GM12878 (cell line): Measurements from ENCODE around the gene TLE2. TPM values are rescaled to one million over a fixed set of nuclear protein-coding genes. Genes with fewer than 3 reads are reported as not detected.

Experiments used
- BMI1 ChIP-seq: fragments of 450-650 bp; IDR thresholded peaks from 2 replicates; pipeline ENCODE4 v1.6.1; 2016; ENCODE audit warnings: mild to moderate bottlenecking, moderate library complexity, borderline replicate concordance
- DPF2 ChIP-seq: fragments of 450-650 bp; IDR thresholded peaks from 2 replicates; pipeline ENCODE4 v1.6.1; 2017; ENCODE audit warnings: mild to moderate bottlenecking
- EGR1 ChIP-seq, 2 experiments: IDR thresholded peaks; 1 replicate in 1 of 2; 2 replicates in 1 of 2; pipeline ENCODE4 v1.6.1; 2011 to 2012; ENCODE audit warnings: low read depth in 2 of 2, low read length in 2 of 2, borderline replicate concordance in 1 of 2, mild to moderate bottlenecking in 1 of 2, moderate library complexity in 1 of 2
- IRF4 ChIP-seq: IDR thresholded peaks from 2 replicates; pipeline ENCODE4 v1.6.1; 2011; ENCODE audit warnings: low read depth, low read length
- MTA3 ChIP-seq: IDR thresholded peaks from 2 replicates; pipeline ENCODE4 v1.6.1; 2012; ENCODE audit warnings: low read length, inconsistent platforms, borderline replicate concordance
- MYB ChIP-seq: fragments of 150-350 bp; IDR thresholded peaks from 2 replicates; pipeline ENCODE4 v1.6.1; 2014; ENCODE audit warnings: mild to moderate bottlenecking, low read depth, low read length, borderline replicate concordance
- NR2C2 ChIP-seq: IDR thresholded peaks from 2 replicates; pipeline ENCODE4 v1.6.1; 2011; ENCODE audit warnings: borderline replicate concordance, low read depth; ENCODE audit not compliant: control insufficient read depth, insufficient read length
- SIX5 ChIP-seq: IDR thresholded peaks from 2 replicates; pipeline ENCODE4 v1.6.1; 2011; ENCODE audit warnings: mild to moderate bottlenecking, low read depth, low read length, moderate library complexity; ENCODE audit not compliant: severe bottlenecking
- SPI1 ChIP-seq: IDR thresholded peaks from 2 replicates; pipeline ENCODE4 v1.6.1; 2011; ENCODE audit warnings: low read depth, mild to moderate bottlenecking, low read length, moderate library complexity, borderline replicate concordance; ENCODE audit not compliant: insufficient read depth
- TCF12 ChIP-seq: IDR thresholded peaks from 2 replicates; pipeline ENCODE4 v1.6.1; 2011; ENCODE audit warnings: low read depth, mild to moderate bottlenecking, low read length
- YY1 ChIP-seq: IDR thresholded peaks from 2 replicates; pipeline ENCODE4 v1.6.1; 2011; ENCODE audit warnings: low read depth, mild to moderate bottlenecking, low read length
- polyA plus RNA-seq, 11 experiments: library from polyadenylated mRNA; depleted of rRNA in 4 of 11; unstranded in 6 of 11; stranded (reverse) in 5 of 11; fragments of >200 nt; fragmentation: Nextera tagmentation in 4 of 11; fragmentation: Illumina TruSeq in 1 of 11; extraction: Ambion mirVana in 4 of 11; extraction: Trizol in 1 of 11; gene quantifications; 1 replicate in 1 of 11; 2 replicates in 10 of 11; pipeline versions ENCODE4 v1.2.1 to v1.2.3, GENCODE V29; 2011 to 2016; ENCODE audit warnings: inconsistent platforms in 2 of 11, missing spikeins in 2 of 11, low read depth in 1 of 11
- total RNA-seq, 4 experiments: library from RNA; depleted of rRNA in 3 of 4; stranded (reverse); fragments of >200 nt in 3 of 4; fragmentation: Illumina TruSeq in 1 of 4; extraction: Trizol in 1 of 4; gene quantifications; 2 replicates each; pipeline versions ENCODE4 v1.2.1 to v1.2.3, GENCODE V29; 2013 to 2021
- TF ChIP-seq, protein P1 (sequence below): fragments of 450-650 bp; IDR thresholded peaks from 2 replicates; pipeline ENCODE4 v1.6.1; 2017; ENCODE audit warnings: antibody characterized with exemption, mild to moderate bottlenecking, moderate library complexity
- TF ChIP-seq, protein P2 (sequence below): IDR thresholded peaks from 2 replicates; pipeline ENCODE4 v1.6.1; 2012; ENCODE audit warnings: mild to moderate bottlenecking, low read depth, low read length
- TF ChIP-seq, protein P3 (sequence below): fragments of 450-650 bp; formaldehyde crosslinking; IDR thresholded peaks from 2 replicates; pipeline ENCODE4 v1.4.0; 2020; ENCODE audit warnings: mild to moderate bottlenecking, moderate library complexity
- TF ChIP-seq, protein P4 (sequence below): IDR thresholded peaks from 2 replicates; pipeline ENCODE4 v1.6.1; 2012; ENCODE audit warnings: low read depth, low read length, improper control_type of control experiment
- TF ChIP-seq, protein P5 (sequence below): fragments of 450-650 bp; IDR thresholded peaks from 2 replicates; pipeline ENCODE4 v1.6.1; 2016; ENCODE audit warnings: mild to moderate bottlenecking

Gene TLE2
- total and polyA plus RNA-seq, 10 of the 15 experiments (the other 5 are each of a cell fraction or from before 2014, with no cell fraction given) = 0.05 to 0.21 (median 0.11) TPM; not detected in 5

DNA sequence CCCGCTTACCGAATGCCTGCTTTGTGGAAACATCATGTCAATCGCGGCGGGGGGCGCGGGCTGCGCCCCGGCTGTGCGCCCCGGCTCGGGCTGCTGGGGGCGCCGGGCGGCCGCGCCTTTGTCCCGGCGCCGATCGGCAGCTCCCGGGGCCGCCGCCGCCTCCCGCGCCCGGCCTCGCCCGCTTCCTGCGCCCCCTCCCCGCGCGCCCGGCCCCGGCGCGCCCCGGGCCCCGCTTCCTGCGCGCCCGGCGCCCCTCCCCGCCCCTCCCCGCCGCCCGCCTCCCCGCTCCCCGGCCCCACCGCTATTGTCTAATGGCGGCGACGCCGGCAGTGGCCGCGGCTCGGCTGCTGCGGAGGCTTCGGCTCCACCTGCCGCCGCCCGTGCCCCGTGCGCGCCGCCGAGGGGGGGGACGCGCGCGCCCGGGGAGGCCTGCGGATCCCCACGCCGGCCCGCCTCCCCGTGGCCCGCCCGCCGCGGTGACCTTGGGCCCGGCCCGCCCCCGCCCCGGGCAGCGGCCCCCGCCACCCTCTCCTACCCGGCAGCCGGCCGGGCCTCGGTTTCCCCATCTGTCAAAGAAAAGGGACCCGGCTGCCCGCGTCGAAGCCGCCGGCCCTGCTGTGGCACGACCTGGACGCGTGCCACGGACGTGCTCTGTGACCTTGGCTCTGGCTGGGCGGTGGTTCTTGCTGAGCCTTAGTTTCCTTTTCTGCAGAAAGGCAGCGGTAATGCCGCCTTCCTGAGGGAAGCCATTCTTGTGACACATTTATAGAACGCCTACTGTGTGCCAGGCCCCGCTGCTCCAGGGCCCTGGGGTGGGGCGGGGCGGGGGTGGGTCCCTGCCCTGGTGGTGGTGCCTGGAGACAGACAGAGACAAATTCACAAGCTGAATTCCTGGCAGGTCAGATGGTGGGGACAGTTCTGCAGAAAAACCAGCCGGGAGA is 33.4 kb upstream of the TLE2 start, which contains the start of gene TLE5 (continued):
- TF ChIP-seq, protein P1, sequence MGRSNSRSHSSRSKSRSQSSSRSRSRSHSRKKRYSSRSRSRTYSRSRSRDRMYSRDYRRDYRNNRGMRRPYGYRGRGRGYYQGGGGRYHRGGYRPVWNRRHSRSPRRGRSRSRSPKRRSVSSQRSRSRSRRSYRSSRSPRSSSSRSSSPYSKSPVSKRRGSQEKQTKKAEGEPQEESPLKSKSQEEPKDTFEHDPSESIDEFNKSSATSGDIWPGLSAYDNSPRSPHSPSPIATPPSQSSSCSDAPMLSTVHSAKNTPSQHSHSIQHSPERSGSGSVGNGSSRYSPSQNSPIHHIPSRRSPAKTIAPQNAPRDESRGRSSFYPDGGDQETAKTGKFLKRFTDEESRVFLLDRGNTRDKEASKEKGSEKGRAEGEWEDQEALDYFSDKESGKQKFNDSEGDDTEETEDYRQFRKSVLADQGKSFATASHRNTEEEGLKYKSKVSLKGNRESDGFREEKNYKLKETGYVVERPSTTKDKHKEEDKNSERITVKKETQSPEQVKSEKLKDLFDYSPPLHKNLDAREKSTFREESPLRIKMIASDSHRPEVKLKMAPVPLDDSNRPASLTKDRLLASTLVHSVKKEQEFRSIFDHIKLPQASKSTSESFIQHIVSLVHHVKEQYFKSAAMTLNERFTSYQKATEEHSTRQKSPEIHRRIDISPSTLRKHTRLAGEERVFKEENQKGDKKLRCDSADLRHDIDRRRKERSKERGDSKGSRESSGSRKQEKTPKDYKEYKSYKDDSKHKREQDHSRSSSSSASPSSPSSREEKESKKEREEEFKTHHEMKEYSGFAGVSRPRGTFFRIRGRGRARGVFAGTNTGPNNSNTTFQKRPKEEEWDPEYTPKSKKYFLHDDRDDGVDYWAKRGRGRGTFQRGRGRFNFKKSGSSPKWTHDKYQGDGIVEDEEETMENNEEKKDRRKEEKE = no peak
- TF ChIP-seq MTA3 (no peak), SPI1 (no peak), SIX5 (no peak), IRF4 (no peak), DPF2 (peak; percentile 55; the same call in 1 of the 2 replicates), EGR1 (IDR thresholded peaks at IDR 0.05; ENCODE audit: borderline replicate concordance in 1 of 2, low read depth in 2 of 2, low read length in 2 of 2) (peak in 1 of 2 experiments; percentile 59; a peak in 1 of 3 replicates), TCF12 (no peak), BMI1 (no peak), NR2C2 (no peak), MYB (no peak), YY1 (peak; percentile 88)
- TF ChIP-seq, protein P2, sequence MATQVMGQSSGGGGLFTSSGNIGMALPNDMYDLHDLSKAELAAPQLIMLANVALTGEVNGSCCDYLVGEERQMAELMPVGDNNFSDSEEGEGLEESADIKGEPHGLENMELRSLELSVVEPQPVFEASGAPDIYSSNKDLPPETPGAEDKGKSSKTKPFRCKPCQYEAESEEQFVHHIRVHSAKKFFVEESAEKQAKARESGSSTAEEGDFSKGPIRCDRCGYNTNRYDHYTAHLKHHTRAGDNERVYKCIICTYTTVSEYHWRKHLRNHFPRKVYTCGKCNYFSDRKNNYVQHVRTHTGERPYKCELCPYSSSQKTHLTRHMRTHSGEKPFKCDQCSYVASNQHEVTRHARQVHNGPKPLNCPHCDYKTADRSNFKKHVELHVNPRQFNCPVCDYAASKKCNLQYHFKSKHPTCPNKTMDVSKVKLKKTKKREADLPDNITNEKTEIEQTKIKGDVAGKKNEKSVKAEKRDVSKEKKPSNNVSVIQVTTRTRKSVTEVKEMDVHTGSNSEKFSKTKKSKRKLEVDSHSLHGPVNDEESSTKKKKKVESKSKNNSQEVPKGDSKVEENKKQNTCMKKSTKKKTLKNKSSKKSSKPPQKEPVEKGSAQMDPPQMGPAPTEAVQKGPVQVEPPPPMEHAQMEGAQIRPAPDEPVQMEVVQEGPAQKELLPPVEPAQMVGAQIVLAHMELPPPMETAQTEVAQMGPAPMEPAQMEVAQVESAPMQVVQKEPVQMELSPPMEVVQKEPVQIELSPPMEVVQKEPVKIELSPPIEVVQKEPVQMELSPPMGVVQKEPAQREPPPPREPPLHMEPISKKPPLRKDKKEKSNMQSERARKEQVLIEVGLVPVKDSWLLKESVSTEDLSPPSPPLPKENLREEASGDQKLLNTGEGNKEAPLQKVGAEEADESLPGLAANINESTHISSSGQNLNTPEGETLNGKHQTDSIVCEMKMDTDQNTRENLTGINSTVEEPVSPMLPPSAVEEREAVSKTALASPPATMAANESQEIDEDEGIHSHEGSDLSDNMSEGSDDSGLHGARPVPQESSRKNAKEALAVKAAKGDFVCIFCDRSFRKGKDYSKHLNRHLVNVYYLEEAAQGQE = no peak
- TF ChIP-seq, protein P3, sequence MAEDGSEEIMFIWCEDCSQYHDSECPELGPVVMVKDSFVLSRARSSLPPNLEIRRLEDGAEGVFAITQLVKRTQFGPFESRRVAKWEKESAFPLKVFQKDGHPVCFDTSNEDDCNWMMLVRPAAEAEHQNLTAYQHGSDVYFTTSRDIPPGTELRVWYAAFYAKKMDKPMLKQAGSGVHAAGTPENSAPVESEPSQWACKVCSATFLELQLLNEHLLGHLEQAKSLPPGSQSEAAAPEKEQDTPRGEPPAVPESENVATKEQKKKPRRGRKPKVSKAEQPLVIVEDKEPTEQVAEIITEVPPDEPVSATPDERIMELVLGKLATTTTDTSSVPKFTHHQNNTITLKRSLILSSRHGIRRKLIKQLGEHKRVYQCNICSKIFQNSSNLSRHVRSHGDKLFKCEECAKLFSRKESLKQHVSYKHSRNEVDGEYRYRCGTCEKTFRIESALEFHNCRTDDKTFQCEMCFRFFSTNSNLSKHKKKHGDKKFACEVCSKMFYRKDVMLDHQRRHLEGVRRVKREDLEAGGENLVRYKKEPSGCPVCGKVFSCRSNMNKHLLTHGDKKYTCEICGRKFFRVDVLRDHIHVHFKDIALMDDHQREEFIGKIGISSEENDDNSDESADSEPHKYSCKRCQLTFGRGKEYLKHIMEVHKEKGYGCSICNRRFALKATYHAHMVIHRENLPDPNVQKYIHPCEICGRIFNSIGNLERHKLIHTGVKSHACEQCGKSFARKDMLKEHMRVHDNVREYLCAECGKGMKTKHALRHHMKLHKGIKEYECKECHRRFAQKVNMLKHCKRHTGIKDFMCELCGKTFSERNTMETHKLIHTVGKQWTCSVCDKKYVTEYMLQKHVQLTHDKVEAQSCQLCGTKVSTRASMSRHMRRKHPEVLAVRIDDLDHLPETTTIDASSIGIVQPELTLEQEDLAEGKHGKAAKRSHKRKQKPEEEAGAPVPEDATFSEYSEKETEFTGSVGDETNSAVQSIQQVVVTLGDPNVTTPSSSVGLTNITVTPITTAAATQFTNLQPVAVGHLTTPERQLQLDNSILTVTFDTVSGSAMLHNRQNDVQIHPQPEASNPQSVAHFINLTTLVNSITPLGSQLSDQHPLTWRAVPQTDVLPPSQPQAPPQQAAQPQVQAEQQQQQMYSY (CRISPR knock-in tag) = no peak
- TF ChIP-seq, protein P4, sequence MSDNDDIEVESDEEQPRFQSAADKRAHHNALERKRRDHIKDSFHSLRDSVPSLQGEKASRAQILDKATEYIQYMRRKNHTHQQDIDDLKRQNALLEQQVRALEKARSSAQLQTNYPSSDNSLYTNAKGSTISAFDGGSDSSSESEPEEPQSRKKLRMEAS = 0 out of 2 replicates have a peak, but pooled peaks have one; percentile 24
- TF ChIP-seq, protein P5, sequence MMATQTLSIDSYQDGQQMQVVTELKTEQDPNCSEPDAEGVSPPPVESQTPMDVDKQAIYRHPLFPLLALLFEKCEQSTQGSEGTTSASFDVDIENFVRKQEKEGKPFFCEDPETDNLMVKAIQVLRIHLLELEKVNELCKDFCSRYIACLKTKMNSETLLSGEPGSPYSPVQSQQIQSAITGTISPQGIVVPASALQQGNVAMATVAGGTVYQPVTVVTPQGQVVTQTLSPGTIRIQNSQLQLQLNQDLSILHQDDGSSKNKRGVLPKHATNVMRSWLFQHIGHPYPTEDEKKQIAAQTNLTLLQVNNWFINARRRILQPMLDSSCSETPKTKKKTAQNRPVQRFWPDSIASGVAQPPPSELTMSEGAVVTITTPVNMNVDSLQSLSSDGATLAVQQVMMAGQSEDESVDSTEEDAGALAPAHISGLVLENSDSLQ = peak; percentile 52
